ENCODE measurements around the gene CCDC74B.
"Not testable (repeated sequence)": the region's sequence is repeated elsewhere in the genome, so short reads cannot be mapped to it uniquely, and the experiment has no call there.

The CCDC74B gene

DNA sequence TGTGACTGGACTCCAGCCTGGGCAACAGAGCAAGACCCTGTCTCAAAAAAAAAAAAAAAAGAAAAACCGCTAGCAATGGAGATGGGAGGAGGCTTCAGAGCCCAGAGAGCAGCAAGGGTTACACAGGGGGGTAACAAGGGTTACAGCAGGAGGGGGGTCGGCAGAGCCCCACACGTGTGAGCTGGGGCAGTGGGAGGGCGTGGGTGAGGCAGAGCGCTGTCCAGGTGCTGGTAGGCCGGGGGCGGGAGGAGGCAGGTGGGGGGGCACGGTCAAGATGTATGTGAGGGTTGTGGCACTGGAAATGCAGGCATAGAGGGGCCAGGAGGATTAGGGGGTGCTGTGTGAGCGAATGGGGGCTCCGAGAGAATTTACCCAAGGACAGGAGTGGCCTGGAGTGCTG, 40.5 kb upstream of the CCDC74B start:
- no peak for DNase-seq (ENCODE audit: low read depth)
- no peak overlapping the region for H3K4me3 ChIP-seq (replicated peaks; ENCODE audit: low read depth, low read length)
- TF ChIP-seq, protein P1, sequence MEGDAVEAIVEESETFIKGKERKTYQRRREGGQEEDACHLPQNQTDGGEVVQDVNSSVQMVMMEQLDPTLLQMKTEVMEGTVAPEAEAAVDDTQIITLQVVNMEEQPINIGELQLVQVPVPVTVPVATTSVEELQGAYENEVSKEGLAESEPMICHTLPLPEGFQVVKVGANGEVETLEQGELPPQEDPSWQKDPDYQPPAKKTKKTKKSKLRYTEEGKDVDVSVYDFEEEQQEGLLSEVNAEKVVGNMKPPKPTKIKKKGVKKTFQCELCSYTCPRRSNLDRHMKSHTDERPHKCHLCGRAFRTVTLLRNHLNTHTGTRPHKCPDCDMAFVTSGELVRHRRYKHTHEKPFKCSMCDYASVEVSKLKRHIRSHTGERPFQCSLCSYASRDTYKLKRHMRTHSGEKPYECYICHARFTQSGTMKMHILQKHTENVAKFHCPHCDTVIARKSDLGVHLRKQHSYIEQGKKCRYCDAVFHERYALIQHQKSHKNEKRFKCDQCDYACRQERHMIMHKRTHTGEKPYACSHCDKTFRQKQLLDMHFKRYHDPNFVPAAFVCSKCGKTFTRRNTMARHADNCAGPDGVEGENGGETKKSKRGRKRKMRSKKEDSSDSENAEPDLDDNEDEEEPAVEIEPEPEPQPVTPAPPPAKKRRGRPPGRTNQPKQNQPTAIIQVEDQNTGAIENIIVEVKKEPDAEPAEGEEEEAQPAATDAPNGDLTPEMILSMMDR (IDR thresholded peaks at IDR 0.05; ENCODE audit: low read length, missing control alignments), result no peak

DNA sequence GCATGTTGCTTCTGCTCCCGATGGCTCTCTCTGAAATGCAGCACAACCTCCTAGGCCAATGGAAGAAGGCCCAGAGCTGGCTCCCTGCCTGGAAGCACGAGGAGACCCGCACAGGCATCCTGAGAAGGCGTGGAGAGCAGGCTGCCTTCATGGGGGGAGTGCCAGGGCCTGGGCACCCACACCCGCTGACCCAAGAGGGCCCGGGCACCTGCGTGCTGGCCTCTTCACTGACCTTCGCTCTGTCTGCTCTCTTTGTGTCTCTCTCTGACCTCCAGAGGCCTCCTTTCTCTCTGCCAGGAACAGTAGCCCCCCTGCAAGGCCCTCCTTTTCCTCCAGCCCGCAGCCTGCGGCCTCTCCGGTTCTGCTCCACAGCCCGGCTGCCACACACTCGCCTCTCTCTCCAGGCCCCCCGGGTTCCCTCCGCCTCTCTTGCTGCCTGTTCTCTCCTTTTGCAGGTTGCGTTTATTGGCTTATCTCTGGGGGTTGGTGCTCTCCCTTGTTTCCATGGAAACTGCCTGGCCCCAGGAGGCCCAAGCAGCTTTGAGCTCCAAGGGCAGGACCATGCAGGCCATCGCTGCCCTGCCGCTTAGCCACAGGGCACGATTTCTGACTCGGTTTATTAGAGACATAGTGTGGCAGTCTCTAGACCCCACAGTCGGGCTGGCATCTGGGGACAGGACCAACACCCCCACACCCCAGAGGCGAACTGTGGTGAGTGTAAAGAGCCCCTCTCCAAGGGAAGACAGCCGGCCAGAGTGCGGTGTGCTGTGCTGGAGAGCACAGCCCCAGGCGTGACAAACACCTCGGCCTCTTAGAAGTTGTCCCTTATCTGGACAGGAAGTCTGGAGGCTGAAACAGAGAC, 38.8 kb upstream of the CCDC74B start:
- DNase-seq (ENCODE audit: low read depth), result peak; percentile 31
- TF ChIP-seq, protein P1 (IDR thresholded peaks at IDR 0.05; ENCODE audit: low read length, missing control alignments), result no peak
- H3K4me3 ChIP-seq (replicated peaks; ENCODE audit: low read depth, low read length), result peak overlapping the region; percentile 58

DNA sequence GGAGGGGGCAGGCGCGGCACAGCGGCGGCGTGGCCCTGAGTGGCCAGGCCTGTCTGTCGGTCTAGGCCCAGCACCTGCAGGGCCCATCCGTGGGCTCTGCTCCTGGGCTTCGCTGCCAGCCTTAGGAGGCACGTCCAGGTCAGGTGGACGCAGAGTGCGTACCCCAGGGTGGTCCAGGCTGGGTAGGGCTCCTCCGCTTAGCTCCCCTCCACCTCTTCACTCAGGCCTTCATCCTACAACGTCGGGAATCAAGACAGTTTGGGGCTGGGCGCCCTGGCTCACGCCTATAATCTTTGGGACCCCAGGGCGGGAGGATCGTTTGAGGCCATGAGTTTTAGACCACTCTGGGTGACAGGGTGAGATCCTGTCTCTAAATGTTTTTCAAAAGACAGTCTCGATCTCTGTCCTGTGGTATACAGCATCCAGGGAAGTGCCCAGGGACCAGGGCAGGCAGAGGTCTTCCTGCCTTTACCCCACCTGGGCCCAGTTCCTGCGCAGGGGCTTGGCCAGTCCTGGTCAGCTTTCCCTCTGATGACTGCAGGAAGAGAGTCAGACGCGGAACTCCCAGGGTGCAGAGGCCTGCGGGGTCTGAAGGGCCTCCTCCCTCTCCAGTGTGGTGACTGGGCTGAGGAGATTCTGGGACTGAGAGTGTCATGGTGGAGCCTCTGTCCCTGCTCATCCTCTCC, 38.1 kb upstream of the CCDC74B start:
- not testable (repeated sequence) for DNase-seq (ENCODE audit: low read depth)
- H3K4me3 ChIP-seq (replicated peaks; ENCODE audit: low read depth, low read length), result peak overlapping the region; percentile 58

DNA sequence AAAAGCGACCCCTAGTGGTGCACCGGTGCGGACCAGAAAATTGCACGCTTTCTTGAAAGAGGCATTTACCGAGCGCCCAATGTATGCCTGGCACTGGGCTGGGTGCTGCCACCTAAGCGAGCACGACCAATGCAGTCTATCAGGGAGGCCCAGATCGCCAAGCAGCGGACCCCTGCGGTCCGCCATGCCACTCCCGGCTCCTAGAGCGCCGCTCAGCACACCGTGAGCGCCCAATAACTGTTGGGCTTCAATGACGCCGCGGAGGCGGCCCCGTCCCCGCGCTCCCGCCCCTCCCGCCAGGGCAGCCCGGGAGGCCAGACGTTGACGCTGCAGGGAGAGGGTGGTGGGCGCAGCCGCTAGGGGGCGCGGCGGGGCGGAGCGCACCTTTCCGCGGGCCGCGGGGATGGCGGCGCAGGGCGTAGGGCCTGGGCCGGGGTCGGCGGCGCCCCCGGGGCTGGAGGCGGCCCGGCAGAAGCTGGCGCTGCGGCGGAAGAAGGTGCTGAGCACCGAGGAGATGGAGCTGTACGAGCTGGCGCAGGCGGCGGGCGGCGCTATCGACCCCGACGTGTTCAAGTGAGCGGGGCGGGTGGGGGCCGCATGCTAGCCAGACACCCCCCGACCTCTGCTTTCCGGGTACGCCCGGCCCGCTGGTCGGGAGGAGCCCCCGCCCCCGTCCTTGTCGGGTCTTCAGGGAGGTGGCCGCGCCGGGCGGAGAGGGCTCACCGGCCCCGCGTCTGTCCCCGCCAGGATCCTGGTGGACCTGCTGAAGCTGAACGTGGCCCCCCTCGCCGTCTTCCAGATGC, 37.2 kb upstream of the CCDC74B start, which contains the start of gene MZT2B:
Gene MZT2B (plus strand): TSS at position 383 of the 803 bp plus-strand sequence. CDS start 21 bp downstream, at position 404.
- peak; percentile 84 for DNase-seq (ENCODE audit: low read depth)
- peak within 1 kb of the TSS; percentile 92 for H3K4me3 ChIP-seq (replicated peaks; ENCODE audit: low read depth, low read length)
- TF ChIP-seq, protein P1 (IDR thresholded peaks at IDR 0.05; ENCODE audit: low read length, missing control alignments), result peak; percentile 17

DNA sequence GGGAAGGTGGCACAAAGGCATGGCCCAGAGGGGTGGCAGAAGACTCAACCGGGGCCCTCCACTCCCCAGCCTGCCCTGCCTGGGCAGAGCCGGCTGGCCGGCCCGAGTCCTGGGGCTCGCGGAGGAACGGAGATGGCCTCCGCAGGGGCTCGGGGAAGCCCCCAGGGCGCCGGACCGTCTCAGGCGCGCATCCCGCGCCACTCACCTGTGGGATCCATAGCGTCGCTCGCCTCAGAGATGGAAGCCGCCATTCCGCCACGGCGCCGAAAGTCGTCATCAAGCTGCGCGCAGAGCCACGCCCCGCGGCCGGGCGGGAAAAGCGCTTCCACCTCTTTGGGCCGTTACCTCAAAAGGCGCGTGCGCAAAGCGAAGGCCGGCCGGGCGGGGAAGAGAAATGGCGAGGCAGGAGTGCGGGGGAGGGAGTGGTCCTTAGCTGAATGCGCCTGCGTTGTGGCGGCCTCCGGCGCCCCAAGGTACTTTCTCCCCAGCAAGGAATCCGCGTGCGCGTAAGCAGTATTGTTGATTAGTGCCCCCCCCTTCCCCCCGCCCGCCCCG, 36.5 kb upstream of the CCDC74B start, which contains the start of gene SMPD4:
Gene SMPD4 (minus strand): TSS at position 278 of the 555 bp plus-strand sequence. CDS start 5,010 bp downstream, outside the sequence.
- TF ChIP-seq, protein P1 (IDR thresholded peaks at IDR 0.05; ENCODE audit: low read length, missing control alignments), result no peak
- peak; percentile 97 for DNase-seq (ENCODE audit: low read depth)

DNA sequence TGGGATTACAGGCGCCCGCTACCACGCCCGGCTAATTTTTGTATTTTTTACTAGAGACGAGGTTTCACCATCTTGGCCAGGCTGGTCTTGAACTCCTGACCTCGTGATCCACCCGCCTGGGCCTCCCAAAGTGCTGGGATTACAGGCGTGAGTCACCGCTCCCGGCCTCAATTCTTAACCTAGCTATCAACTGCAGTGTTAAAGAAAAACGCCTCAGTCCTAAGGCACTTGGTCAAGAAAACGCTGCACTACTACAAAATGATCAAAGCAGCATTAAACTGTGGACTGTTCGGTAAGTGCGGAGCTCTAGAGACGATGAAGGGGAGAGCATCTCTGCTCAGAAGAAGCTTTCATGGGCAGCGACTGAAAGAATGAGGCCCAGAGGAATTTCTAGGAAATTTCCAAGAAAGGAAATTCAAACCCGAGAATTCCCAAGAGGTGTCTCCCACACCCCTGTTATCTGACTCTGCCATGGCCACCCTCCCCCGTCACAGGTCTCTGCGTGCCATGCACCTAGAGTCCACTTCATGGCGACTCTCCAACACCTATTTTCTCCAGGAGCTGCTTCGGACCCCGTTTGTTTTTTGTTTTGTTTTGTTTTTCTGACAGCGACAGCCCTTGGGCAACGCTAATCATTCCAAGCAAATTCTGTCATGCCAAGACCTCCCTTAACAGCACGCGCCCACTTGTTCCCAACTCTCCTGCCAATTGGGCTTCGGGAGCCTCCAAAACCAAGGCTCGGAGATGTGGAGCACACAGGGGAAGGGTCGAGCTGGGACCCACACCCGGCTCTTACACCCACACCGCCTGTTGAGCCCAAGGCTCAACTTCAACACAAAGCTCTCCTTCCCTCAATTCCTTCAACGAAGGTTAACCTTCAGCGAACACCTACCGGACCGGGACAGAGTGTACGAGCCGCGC, 35.8 kb upstream of the CCDC74B start:
- peak overlapping the region; percentile 92 for H3K4me3 ChIP-seq (replicated peaks; ENCODE audit: low read depth, low read length)
- peak; percentile 4 for DNase-seq (ENCODE audit: low read depth)

More for the DNA sequence above, 36.5 kb upstream of the CCDC74B start, which contains the start of gene SMPD4:
- H3K4me3 ChIP-seq (replicated peaks; ENCODE audit: low read depth, low read length), result peak within 1 kb of the TSS; percentile 92

DNA sequence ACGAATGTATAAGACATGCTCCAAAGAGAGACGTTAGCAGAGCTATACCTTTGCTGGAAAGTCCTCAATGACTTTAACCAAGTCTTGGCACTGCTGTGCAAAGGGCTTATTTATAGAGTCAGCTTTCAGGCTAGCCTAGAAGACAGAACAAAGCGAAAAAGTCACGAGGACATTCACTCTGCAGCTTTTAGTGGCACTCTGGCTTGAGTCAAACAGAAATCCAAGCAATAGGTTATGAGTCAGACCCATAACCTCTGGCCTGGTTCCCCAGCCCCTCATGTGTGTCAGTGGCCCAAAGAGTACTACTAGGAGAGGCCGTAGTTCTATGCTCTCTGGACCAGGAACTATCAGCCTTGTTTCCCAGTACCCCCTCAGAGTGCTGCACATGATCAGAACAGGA, 30.0 kb upstream of the CCDC74B start:
- DNase-seq (ENCODE audit: low read depth); H3K4me3 ChIP-seq (replicated peaks; ENCODE audit: low read depth, low read length): not testable (repeated sequence)
